ENCODE results near the gene YBX2. TPM values are rescaled to one million over a fixed set of nuclear protein-coding genes. Genes with fewer than 3 reads are reported as not detected.

Gene YBX2
- polyA plus RNA-seq, 3 donors, result 0.95 to 6.0 (median 2.2) TPM

- H3K27ac ChIP-seq (ENCODE audit: low read depth, low read length), result peak overlapping the region; percentile 82
- 0 to 2% (median 0%) methylated on average over 14 of the region's 14 CpGs for WGBS, 3 donors
Measured at GRCh38 chr17:7308625-7309433, 14.4 kb upstream of the YBX2 start.

GRCh38 chr17:7307686-7308624 is 13.5 kb upstream of the YBX2 start:
- WGBS, 3 donors, result 0 to 1% (median 0%) methylated on average over 78 to 102 of the region's 104 CpGs
- peak overlapping the region; percentile 82 for H3K27ac ChIP-seq (ENCODE audit: low read depth, low read length)

- 0 to 1% (median 1%) methylated on average over 64 of the region's 64 CpGs for WGBS, 3 donors
- peak within 1 kb of the TSS; percentile 82 for H3K27ac ChIP-seq (ENCODE audit: low read depth, low read length)
Measured at GRCh38 chr17:7306911-7307685, 12.7 kb upstream of the YBX2 start, which contains the start of gene EIF5A. Gene EIF5A (plus strand): TSS chr17:7307628. CDS start chr17:7309636, 2,008 bp downstream.

- H3K27ac ChIP-seq (ENCODE audit: low read depth, low read length), result no peak overlapping the region
- WGBS, 3 donors, result 94 to 98% (median 95%) methylated on average over 7 of the region's 7 CpGs
Measured at GRCh38 chr17:7304179-7304578, 9.7 kb upstream of the YBX2 start.

GRCh38 chr17:7296189-7296861 is 1.9 kb upstream of the YBX2 start:
- no peak overlapping the region for H3K27ac ChIP-seq (ENCODE audit: low read depth, low read length)

GRCh38 chr17:7295230-7296180 is 1.1 kb upstream of the YBX2 start:
- WGBS, 3 donors, result 55 to 61% (median 57%) methylated on average over 42 of the region's 42 CpGs
- H3K27ac ChIP-seq (ENCODE audit: low read depth, low read length), result no peak overlapping the region

More at GRCh38 chr17:7296189-7296861, 1.9 kb upstream of the YBX2 start:
- WGBS, 3 donors, result 3 to 4% (median 3%) methylated on average over 50 to 51 of the region's 51 CpGs

- 4 to 11% (median 6%) methylated on average over 27 to 71 of the region's 75 CpGs for WGBS, 3 donors
- H3K27ac ChIP-seq (ENCODE audit: low read depth, low read length), result no peak overlapping the region
Measured at GRCh38 chr17:7293816-7294613, 424 bp downstream of the YBX2 start.

GRCh38 chr17:7293159-7293558 is 1.3 kb downstream of the YBX2 start:
- no peak overlapping the region for H3K27ac ChIP-seq (ENCODE audit: low read depth, low read length)
- 57 to 75% (median 63%) methylated on average over 11 of the region's 11 CpGs for WGBS, 3 donors

GRCh38 chr17:7292729-7293128 is 1.7 kb downstream of the YBX2 start:
- WGBS, 3 donors, result 24 to 54% (median 30%) methylated on average over 6 of the region's 6 CpGs
- no peak overlapping the region for H3K27ac ChIP-seq (ENCODE audit: low read depth, low read length)

GRCh38 chr17:7292194-7292593 is 2.2 kb downstream of the YBX2 start:
- WGBS, 3 donors, result 73 to 86% (median 76%) methylated on average over 2 of the region's 2 CpGs
- no peak overlapping the region for H3K27ac ChIP-seq (ENCODE audit: low read depth, low read length)

GRCh38 chr17:7290685-7291084 is 3.8 kb downstream of the YBX2 start:
- H3K27ac ChIP-seq (ENCODE audit: low read depth, low read length), result no peak overlapping the region
- 66 to 84% (median 79%) methylated on average over 11 of the region's 11 CpGs for WGBS, 3 donors

- whole genome bisulfite sequencing, 3 donors, result 92 to 93% (median 93%) methylated on average over 19 of the region's 19 CpGs
- no peak overlapping the region for H3K27ac ChIP-seq (ENCODE audit: low read depth, low read length)
Measured at GRCh38 chr17:7290166-7290565, 4.3 kb downstream of the YBX2 start.

- 87 to 94% (median 90%) methylated on average over 16 to 18 of the region's 18 CpGs for WGBS, 3 donors
- H3K27ac ChIP-seq (ENCODE audit: low read depth, low read length), result no peak overlapping the region
Measured at GRCh38 chr17:7289256-7290032, 5.0 kb downstream of the YBX2 start.

GRCh38 chr17:7285679-7286078 is 8.8 kb downstream of the YBX2 start:
- 86 to 92% (median 91%) methylated on average over 12 of the region's 12 CpGs for WGBS, 3 donors
- no peak overlapping the region for H3K27ac ChIP-seq (ENCODE audit: low read depth, low read length)

- H3K27ac ChIP-seq (ENCODE audit: low read depth, low read length), result no peak overlapping the region
Measured at GRCh38 chr17:7284911-7285310, 9.5 kb downstream of the YBX2 start.

More at GRCh38 chr17:7284911-7285310, 9.5 kb downstream of the YBX2 start:
- 90 to 93% (median 91%) methylated on average over 16 of the region's 16 CpGs for WGBS, 3 donors

Data from adipose tissue (tissue), 3 donors.